ENCODE data around the gene STAU1. TPM values are rescaled to one million over a fixed set of nuclear protein-coding genes. Genes with fewer than 3 reads are reported as not detected.
A peak's percentile ranks its signal among the peaks of the same experiment; 100 is the strongest.
"Not testable (repeated sequence)": the region's sequence is repeated elsewhere in the genome, so short reads cannot be mapped to it uniquely, and the experiment has no call there.

Gene STAU1
- polyA plus RNA-seq, 3 donors: 17.3 to 34.2 (median 24.0) TPM

DNA sequence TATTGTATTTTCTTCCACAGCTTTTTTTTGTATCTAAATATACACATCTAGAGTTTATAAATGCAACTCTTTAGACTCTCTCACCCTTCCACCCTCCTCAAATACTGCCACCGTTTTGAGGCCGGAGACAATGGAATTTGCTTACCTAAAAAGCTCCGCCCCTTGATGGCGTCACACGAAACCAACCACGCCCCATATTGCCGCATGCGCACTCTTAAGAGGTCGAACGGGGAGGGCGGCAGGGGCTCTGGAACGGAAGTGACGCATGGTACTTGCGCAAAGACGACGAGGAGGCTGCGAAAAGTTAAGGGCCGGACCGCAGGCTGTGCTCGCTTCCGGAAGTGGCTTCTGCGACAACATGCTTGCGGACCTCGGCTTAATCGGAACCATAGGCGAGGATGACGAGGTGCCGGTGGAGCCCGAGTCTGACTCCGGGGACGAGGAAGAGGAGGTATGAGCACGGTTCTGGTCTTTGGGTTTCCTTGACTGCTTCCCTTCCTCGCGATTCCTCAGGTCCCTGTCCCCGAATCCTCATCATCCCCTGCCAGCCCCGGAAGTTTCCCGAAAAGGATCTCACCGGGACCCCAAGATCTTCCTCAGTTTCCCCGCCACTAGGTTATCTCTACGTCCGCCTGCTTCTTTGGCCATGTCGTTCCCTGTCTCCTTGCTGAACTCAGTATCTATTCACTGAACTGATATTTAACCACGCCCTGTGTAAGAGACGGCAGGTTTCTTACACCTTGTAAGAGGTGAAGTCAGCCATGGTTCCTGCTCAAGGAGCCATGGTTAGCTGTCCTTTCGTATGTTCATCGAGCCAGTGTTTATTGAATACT, 31.2 kb upstream of the STAU1 start, which contains the start of gene DDX27:
DDX27 (plus strand) TSS at position 326 of the 833 bp plus-strand sequence; CDS start at position 359, 33 bp downstream.
- Mint-ChIP-seq H3K27ac (peak within 1 kb of the TSS; percentile 94 to 99 (median 98)), H3K36me3 (peaks cover 28 to 32% of the 10 kb centered on the region in 2 donors), H3K9me3 (peaks cover 0 to 4% (median 0%) of the 10 kb centered on the region in 7 donors), H3K27me3 (ENCODE audit: low read depth in 3 of 3) (peaks cover 0 to 2% (median 0%) of the 10 kb centered on the region in 3 donors), H3K4me3 (peak within 1 kb of the TSS; percentile 89 to 99), H3K4me1 (peaks cover 23% of the 10 kb centered on the region)
- H2AFZ ChIP-seq (ENCODE audit: insufficient read depth, low read depth, low read length, poor library complexity, severe bottlenecking): peak within 1 kb of the TSS; percentile 83
- DNase-seq: peak; percentile 98 to 99 (median 99)
- no peaks in the 10 kb centered on the region for H4K20me1 ChIP-seq (ENCODE audit: insufficient read depth, low read length)
- no peaks in the 10 kb centered on the region for H3K27me3 ChIP-seq (ENCODE audit: control insufficient read depth in 2 of 2, insufficient read depth in 2 of 2, low read length in 2 of 2)
- H3K79me2 ChIP-seq (ENCODE audit: insufficient read depth, low read length): peaks cover 22% of the 10 kb centered on the region
- H3K4me1 ChIP-seq (ENCODE audit: control insufficient read depth in 1 of 2, insufficient read depth in 2 of 2, low read length in 2 of 2): peaks cover 21 to 24% of the 10 kb centered on the region in 2 donors
- peak within 1 kb of the TSS; percentile 79 to 97 for H3K27ac ChIP-seq (ENCODE audit: low read depth in 1 of 2, low read length in 2 of 2)
- TF ChIP-seq, protein P1, sequence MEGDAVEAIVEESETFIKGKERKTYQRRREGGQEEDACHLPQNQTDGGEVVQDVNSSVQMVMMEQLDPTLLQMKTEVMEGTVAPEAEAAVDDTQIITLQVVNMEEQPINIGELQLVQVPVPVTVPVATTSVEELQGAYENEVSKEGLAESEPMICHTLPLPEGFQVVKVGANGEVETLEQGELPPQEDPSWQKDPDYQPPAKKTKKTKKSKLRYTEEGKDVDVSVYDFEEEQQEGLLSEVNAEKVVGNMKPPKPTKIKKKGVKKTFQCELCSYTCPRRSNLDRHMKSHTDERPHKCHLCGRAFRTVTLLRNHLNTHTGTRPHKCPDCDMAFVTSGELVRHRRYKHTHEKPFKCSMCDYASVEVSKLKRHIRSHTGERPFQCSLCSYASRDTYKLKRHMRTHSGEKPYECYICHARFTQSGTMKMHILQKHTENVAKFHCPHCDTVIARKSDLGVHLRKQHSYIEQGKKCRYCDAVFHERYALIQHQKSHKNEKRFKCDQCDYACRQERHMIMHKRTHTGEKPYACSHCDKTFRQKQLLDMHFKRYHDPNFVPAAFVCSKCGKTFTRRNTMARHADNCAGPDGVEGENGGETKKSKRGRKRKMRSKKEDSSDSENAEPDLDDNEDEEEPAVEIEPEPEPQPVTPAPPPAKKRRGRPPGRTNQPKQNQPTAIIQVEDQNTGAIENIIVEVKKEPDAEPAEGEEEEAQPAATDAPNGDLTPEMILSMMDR (IDR thresholded peaks at IDR 0.05): no peak
- peak within 1 kb of the TSS; percentile 97 for H3K4me2 ChIP-seq (replicated peaks; ENCODE audit: extremely low read depth, low read length, poor library complexity, severe bottlenecking)
- H3K9ac ChIP-seq (ENCODE audit: insufficient read depth, low read length, poor library complexity, severe bottlenecking): peak within 1 kb of the TSS; percentile 80
- WGBS (ENCODE audit: insufficient coverage): under 1% methylated on average over 38 of the region's 46 CpGs
- intact Hi-C loops (cut with micrococcal nuclease): loop anchor here in 1 of 2 donors (10.0 kb wide), 1 partner anchor 85 kb away; no protein-coding TSS in a partner anchor
- H3K36me3 ChIP-seq (replicated peaks in 1 of 2; ENCODE audit: control insufficient read depth in 1 of 2, insufficient read depth in 2 of 2, low read length in 2 of 2): peaks cover 29 to 32% of the 10 kb centered on the region in 2 donors
- H3K9me3 ChIP-seq (replicated peaks in 1 of 2; ENCODE audit: control insufficient read depth in 1 of 2, insufficient read depth in 1 of 2, low read length in 2 of 2): no peaks in the 10 kb centered on the region
- peak within 1 kb of the TSS; percentile 77 to 94 (median 92) for H3K4me3 ChIP-seq (replicated peaks in 1 of 3; ENCODE audit: low read depth in 2 of 3, low read length in 3 of 3)

DNA sequence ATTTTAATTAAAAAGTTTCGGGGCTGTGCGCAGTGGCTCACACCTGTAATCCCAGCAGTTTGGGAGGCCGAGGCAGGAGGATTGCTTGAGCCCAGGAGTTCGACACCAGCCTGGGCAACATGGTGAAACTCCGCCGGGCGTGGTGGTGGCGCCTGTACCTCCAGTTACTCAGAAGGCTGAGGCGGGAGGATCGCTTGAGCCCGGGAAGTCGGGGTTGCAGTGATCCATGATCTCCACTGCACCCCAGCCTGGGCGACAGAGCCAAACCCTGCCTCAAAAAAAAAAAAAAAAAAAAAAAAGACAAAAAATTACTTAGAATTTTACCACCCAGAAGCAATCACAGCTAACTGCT, 30.6 kb upstream of the STAU1 start:
- Histone ChIP-seq H3K4me3 (replicated peaks in 1 of 3; ENCODE audit: low read depth in 2 of 3, low read length in 3 of 3) (peak overlapping the region in 1 of 3 experiments; percentile 94), H3K4me2 (replicated peaks; ENCODE audit: extremely low read depth, low read length, poor library complexity, severe bottlenecking) (peak overlapping the region; percentile 97), H3K4me1 (ENCODE audit: control insufficient read depth in 1 of 2, insufficient read depth in 2 of 2, low read length in 2 of 2) (peaks cover 21 to 24% of the 10 kb centered on the region in 2 donors), H3K36me3 (replicated peaks in 1 of 2; ENCODE audit: control insufficient read depth in 1 of 2, insufficient read depth in 2 of 2, low read length in 2 of 2) (peaks cover 23 to 26% of the 10 kb centered on the region in 2 donors), H3K79me2 (ENCODE audit: insufficient read depth, low read length) (peaks cover 22% of the 10 kb centered on the region), H3K27ac (ENCODE audit: low read depth in 1 of 2, low read length in 2 of 2) (peak overlapping the region; percentile 31 to 97), H2AFZ (ENCODE audit: insufficient read depth, low read depth, low read length, poor library complexity, severe bottlenecking) (peak overlapping the region; percentile 31)
- peaks cover 22 to 27% of the 10 kb centered on the region in 2 donors for H3K36me3 Mint-ChIP-seq
- H3K9ac ChIP-seq (ENCODE audit: insufficient read depth, low read length, poor library complexity, severe bottlenecking); H4K20me1 ChIP-seq (ENCODE audit: insufficient read depth, low read length); H3K27me3 Mint-ChIP-seq (ENCODE audit: low read depth in 3 of 3); H3K27me3 ChIP-seq (ENCODE audit: control insufficient read depth in 2 of 2, insufficient read depth in 2 of 2, low read length in 2 of 2); DNase-seq; H3K9me3 Mint-ChIP-seq; H3K9me3 ChIP-seq (replicated peaks in 1 of 2; ENCODE audit: control insufficient read depth in 1 of 2, insufficient read depth in 1 of 2, low read length in 2 of 2): not testable (repeated sequence)
- peak overlapping the region; percentile 49 to 99 for H3K4me3 Mint-ChIP-seq
- 60% methylated on average over 13 of the region's 13 CpGs for WGBS (ENCODE audit: insufficient coverage)
- peak overlapping the region; percentile 90 to 99 (median 95) for H3K27ac Mint-ChIP-seq
- peaks cover 23% of the 10 kb centered on the region for H3K4me1 Mint-ChIP-seq
- intact Hi-C loops (cut with micrococcal nuclease): loop anchor here in 1 of 2 donors (10.0 kb wide), 1 partner anchor 84 kb away; no protein-coding TSS in a partner anchor

Data from CD14-positive monocyte (primary cell).